Measurements from ENCODE around the gene PPFIBP2. TPM values are rescaled to one million over a fixed set of nuclear protein-coding genes. Genes with fewer than 3 reads are reported as not detected.

PPFIBP2 gene
- total RNA-seq, 1 donor from 2014 or later = 8.7 TPM

DNA sequence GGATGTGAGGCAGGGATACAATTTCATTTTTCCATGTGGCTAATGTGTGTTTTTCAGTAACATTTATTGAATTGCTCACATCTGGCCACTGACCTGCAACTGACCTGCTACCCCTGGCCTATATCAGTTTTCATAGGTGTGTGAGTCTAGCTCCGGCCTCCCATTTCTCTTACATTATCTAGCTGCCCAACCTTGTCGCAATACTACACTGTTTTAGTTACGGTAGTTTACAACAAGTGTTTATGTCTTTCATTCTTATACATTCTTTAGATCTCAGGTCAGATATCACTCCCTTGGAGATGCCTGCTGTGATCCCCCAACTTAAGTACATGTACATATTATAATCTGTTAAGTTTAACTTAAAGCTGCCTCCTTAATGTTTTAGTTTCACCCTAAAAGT, 161.8 kb downstream of the PPFIBP2 start:
- H3K4me1 Mint-ChIP-seq = peaks cover 11% of the 10 kb centered on the region
- H3K36me3 Mint-ChIP-seq = no peaks in the 10 kb centered on the region
- Histone ChIP-seq H3K4me2 (no peak overlapping the region), H3K9me3 (ENCODE audit: low read depth) (no peaks in the 10 kb centered on the region), H3K36me3 (no peaks in the 10 kb centered on the region), H3K4me3 (no peak overlapping the region), H3K27me3 (peaks cover 10% of the 10 kb centered on the region), H3F3A (ENCODE audit: low read depth) (peaks cover 4% of the 10 kb centered on the region), H2AFZ (replicated peaks) (no peak overlapping the region), H3K4me1 (peaks cover 5% of the 10 kb centered on the region), H3K9ac (no peak overlapping the region), H3K79me2 (ENCODE audit: low read depth) (peaks cover 6% of the 10 kb centered on the region), H3K27ac (no peak overlapping the region), H4K20me1 (ENCODE audit: low read depth) (no peaks in the 10 kb centered on the region)
- H3K27me3 Mint-ChIP-seq (ENCODE audit: insufficient read depth, low read depth) = peaks cover 17% of the 10 kb centered on the region
- peaks cover 5% of the 10 kb centered on the region for H3K9me3 Mint-ChIP-seq
- TF ChIP-seq, protein P1, sequence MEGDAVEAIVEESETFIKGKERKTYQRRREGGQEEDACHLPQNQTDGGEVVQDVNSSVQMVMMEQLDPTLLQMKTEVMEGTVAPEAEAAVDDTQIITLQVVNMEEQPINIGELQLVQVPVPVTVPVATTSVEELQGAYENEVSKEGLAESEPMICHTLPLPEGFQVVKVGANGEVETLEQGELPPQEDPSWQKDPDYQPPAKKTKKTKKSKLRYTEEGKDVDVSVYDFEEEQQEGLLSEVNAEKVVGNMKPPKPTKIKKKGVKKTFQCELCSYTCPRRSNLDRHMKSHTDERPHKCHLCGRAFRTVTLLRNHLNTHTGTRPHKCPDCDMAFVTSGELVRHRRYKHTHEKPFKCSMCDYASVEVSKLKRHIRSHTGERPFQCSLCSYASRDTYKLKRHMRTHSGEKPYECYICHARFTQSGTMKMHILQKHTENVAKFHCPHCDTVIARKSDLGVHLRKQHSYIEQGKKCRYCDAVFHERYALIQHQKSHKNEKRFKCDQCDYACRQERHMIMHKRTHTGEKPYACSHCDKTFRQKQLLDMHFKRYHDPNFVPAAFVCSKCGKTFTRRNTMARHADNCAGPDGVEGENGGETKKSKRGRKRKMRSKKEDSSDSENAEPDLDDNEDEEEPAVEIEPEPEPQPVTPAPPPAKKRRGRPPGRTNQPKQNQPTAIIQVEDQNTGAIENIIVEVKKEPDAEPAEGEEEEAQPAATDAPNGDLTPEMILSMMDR (IDR thresholded peaks at IDR 0.05) = no peak
- TF ChIP-seq EZH2phosphoT487 (IDR thresholded peaks at IDR 0.05) (no peak), EZH2 (IDR thresholded peaks at IDR 0.05) (no peak)
- no peak for DNase-seq (ENCODE audit: low spot score)
- H3K27ac Mint-ChIP-seq = no peak overlapping the region
- no peak overlapping the region for H3K4me3 Mint-ChIP-seq

DNA sequence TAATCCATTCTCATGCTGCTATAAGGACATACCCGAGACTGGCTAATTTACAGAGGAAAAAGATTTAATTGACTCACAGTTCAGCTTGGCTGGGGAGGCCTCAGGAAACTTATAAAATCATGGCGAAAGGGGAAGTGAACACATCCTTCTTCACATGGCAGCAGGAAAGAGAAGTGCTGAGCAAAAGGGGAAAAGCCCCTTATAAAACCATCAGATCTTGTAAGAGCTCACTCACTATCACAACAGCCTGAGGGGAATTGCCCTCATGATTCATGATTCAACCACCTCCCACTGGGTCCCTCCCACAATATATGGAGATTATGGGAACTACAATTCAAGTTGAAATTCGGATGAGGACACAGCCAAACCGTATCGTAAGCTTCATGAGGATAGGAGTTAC, 163.3 kb downstream of the PPFIBP2 start:
- Mint-ChIP-seq H3K27ac (no peak overlapping the region), H3K27me3 (ENCODE audit: insufficient read depth, low read depth) (peaks cover 17% of the 10 kb centered on the region), H3K36me3 (no peaks in the 10 kb centered on the region), H3K4me1 (peaks cover 11% of the 10 kb centered on the region), H3K4me3 (no peak overlapping the region), H3K9me3 (peaks cover 7% of the 10 kb centered on the region)
- Histone ChIP-seq H3K4me1 (peaks cover 5% of the 10 kb centered on the region), H3K9ac (no peak overlapping the region), H2AFZ (replicated peaks) (no peak overlapping the region), H3F3A (ENCODE audit: low read depth) (peaks cover 4% of the 10 kb centered on the region), H3K79me2 (ENCODE audit: low read depth) (peaks cover 6% of the 10 kb centered on the region), H4K20me1 (ENCODE audit: low read depth) (no peaks in the 10 kb centered on the region), H3K9me3 (ENCODE audit: low read depth) (no peaks in the 10 kb centered on the region), H3K36me3 (no peaks in the 10 kb centered on the region), H3K27me3 (peaks cover 10% of the 10 kb centered on the region), H3K4me2 (no peak overlapping the region), H3K4me3 (no peak overlapping the region), H3K27ac (no peak overlapping the region)
- TF ChIP-seq EZH2phosphoT487 (IDR thresholded peaks at IDR 0.05) (no peak), EZH2 (IDR thresholded peaks at IDR 0.05) (no peak)
- TF ChIP-seq, protein P1 (IDR thresholded peaks at IDR 0.05) = no peak
- no peak for DNase-seq (ENCODE audit: low spot score)

DNA sequence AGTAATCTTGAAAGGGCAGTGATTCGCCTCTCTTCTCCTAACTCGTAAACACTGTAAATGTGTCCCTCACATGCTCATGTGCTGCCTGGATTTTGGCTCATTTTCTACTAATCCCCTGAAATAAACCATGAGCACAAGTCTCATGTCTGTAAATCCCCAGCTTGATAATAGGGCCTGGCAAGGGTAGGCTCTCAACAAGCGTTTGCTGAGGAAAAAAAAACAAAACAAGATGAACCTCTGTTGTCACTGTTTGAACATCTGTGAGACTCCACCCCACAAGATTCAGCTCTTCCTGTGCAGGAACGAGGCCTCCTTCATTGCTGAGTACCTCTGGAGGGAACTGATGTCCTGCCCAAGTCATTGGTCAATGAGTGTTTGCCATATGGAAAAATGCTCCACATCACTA, 164.0 kb downstream of the PPFIBP2 start:
- H3K9ac ChIP-seq = no peak overlapping the region
- H3K27me3 ChIP-seq = peaks cover 10% of the 10 kb centered on the region
- TF ChIP-seq EZH2 (IDR thresholded peaks at IDR 0.05) (no peak), EZH2phosphoT487 (IDR thresholded peaks at IDR 0.05) (no peak)
- TF ChIP-seq, protein P1 (IDR thresholded peaks at IDR 0.05) = no peak
- H3K27ac ChIP-seq = no peak overlapping the region
- Mint-ChIP-seq H3K9me3 (peaks cover 7% of the 10 kb centered on the region), H3K4me1 (peaks cover 9% of the 10 kb centered on the region), H3K27me3 (ENCODE audit: insufficient read depth, low read depth) (peaks cover 12% of the 10 kb centered on the region), H3K36me3 (no peaks in the 10 kb centered on the region), H3K4me3 (no peak overlapping the region), H3K27ac (no peak overlapping the region)
- H4K20me1 ChIP-seq (ENCODE audit: low read depth) = no peaks in the 10 kb centered on the region
- no peaks in the 10 kb centered on the region for H3K36me3 ChIP-seq
- H3K4me2 ChIP-seq = no peak overlapping the region
- peaks cover 6% of the 10 kb centered on the region for H3K79me2 ChIP-seq (ENCODE audit: low read depth)
- H3K4me3 ChIP-seq = no peak overlapping the region
- DNase-seq (ENCODE audit: low spot score) = no peak
- H2AFZ ChIP-seq (replicated peaks) = no peak overlapping the region
- H3K4me1 ChIP-seq = peaks cover 4% of the 10 kb centered on the region
- peaks cover 4% of the 10 kb centered on the region for H3F3A ChIP-seq (ENCODE audit: low read depth)
- H3K9me3 ChIP-seq (ENCODE audit: low read depth) = no peaks in the 10 kb centered on the region

All from neural progenitor cell (in vitro differentiated cells).